Transverse colon (tissue), 3 donors: ENCODE measurements around the gene STX8.

Source experiments
- CTCF ChIP-seq, 5 experiments: fragments of 200-600 bp in 3 of 5; fragments of 450-650 bp in 2 of 5; sonication (generic) in 3 of 5; IDR thresholded peaks; 1 replicate in 2 of 5; 2 replicates in 3 of 5; pipeline ENCODE4 v1.5.1; 2016 to 2017; ENCODE audit warnings: antibody characterized with exemption in 5 of 5, inconsistent platforms in 3 of 5, mild to moderate bottlenecking in 2 of 5, moderate library complexity in 1 of 5
- POLR2A ChIP-seq: fragments of 450-650 bp; IDR thresholded peaks from one replicate; pipeline ENCODE4 v1.6.1; 2016; ENCODE audit warnings: antibody characterized with exemption, mild to moderate bottlenecking, moderate library complexity

- TF ChIP-seq POLR2A (no peak), CTCF (IDR thresholded peaks at IDR 0.05) (no peak)
Observed at GRCh38 chr17:9224485-9224884, 351.1 kb downstream of the STX8 start.
